VCaP (cell line): ENCODE data around the gene SLIT1.

Experiments
- H3K27ac ChIP-seq: fragments of 450-650 bp; 2 replicates; pipeline ENCODE4 v1.5.1; 2017
- CTCF ChIP-seq: fragments of 450-650 bp; conservative IDR thresholded peaks from 2 replicates; pipeline ENCODE4 v1.5.1; 2017; ENCODE audit warnings: mild to moderate bottlenecking, moderate library complexity

SLIT1 gene

GRCh38 chr10:97002670-97003069, 183.1 kb downstream of the SLIT1 start:
- no peak for TF ChIP-seq CTCF
- no peak overlapping the region for H3K27ac ChIP-seq

GRCh38 chr10:97001183-97001991, 184.4 kb downstream of the SLIT1 start:
- TF ChIP-seq CTCF: no peak
- peak overlapping the region; percentile 31; the same call in 1 of the 2 replicates for H3K27ac ChIP-seq

- H3K27ac ChIP-seq: peak overlapping the region; percentile 31; the same call in 1 of the 2 replicates
- TF ChIP-seq CTCF: no peak
Observed at GRCh38 chr10:97000487-97001182, 185.1 kb downstream of the SLIT1 start.

- TF ChIP-seq CTCF: no peak
- H3K27ac ChIP-seq: peak overlapping the region; percentile 31; the same call in 1 of the 2 replicates
Observed at GRCh38 chr10:96999987-97000386, 185.8 kb downstream of the SLIT1 start.

DNA sequence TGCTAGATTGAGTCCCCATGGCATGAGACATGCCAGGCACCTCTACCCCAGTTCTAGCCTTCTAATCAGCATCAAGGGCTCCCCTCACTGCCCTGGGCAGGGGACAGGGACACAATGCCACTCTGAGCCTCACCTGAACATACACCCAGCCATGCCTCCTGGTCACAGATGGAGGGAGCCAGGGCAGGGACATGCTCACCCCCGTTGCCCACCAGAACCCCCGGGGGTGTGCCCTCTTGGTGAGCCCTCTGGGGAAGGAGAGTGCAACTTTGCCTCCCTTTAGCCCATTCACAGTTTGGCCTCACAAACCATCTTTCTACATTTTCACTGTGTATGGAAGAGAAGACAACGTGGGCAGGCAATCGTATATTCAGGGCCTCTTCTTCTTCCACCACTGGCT, 186.4 kb downstream of the SLIT1 start:
- no peak for TF ChIP-seq CTCF

DNA sequence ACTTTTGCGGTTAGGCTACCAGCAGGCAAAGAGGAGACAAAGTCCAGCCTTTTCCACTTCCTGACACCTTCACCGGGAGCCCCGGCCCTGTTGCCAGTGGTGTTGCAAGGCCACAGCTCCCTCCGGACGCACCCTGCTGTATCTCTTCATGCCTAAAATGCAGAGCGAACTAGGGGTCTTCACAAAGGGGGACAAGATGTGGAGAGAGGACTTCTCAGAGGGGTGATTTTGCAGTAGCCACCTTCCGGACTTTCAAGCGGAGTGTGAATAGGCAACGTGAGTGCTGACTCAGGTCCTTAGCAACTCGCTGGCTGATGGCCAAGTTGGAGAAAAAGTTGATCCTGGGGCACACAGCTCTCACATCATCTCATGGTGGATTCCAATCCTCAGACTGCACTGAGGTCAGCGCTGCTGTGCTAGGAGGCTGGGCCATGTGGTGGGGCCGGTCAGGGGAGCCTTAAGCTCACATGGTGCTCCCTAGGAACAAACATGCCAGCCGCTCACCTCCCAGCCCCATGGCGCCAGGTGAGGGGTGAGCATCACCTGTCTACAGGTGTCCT, 187.3 kb downstream of the SLIT1 start:
- TF ChIP-seq CTCF: no peak
- H3K27ac ChIP-seq: no peak overlapping the region

More for the DNA sequence above, 186.4 kb downstream of the SLIT1 start:
- H3K27ac ChIP-seq: no peak overlapping the region

DNA sequence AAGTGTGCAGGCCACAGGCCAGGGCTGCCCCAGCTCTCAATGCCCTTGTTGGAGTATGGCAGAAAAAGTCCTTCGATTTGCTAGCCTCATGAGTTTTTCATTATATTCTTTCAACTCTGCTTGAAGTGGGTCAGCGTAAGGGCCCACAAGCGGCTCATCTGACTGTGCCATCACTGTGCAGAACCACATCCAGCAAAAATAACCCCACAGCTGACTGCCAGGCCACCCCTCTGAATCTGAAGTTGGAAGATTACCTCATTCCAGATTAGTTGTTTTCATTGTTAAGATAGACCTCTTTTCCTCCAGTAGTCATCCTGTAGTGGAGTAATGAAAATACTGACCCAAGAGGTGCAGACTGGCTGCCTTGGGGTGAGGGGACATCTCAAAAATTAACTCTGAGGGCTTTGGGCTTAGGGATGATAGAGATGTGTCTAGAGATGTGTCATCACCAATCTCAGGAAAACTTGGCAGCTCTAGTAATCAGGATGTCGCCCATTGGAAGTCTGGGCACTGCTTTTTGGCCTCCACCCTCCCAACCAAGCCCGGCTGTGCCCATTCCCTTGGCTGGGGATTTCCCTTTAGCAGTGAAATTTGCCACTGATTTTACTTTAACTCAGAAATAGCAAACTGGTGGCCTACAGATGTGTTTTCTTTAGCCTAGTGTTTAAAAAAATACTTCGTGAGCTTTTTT, 189.3 kb downstream of the SLIT1 start:
- H3K27ac ChIP-seq: peak overlapping the region; percentile 53
- no peak for TF ChIP-seq CTCF
